A673 (cell line): Measurements from ENCODE around the gene CNOT8.

Experiments used
- EZH2 ChIP-seq: fragments of 200-600 bp; sonication (generic); IDR thresholded peaks from 2 replicates; pipeline ENCODE4 v1.6.1; 2017; ENCODE audit warnings: borderline replicate concordance, low read depth, mild to moderate bottlenecking, mixed read lengths, antibody characterized with exemption, low read length; ENCODE audit not compliant: poor library complexity, severe bottlenecking
- TF ChIP-seq, protein P1 (sequence below): fragments of 300-800, 200-600 bp; sonication (generic); conservative IDR thresholded peaks from 2 replicates; pipeline ENCODE4 v1.5.1; 2017; ENCODE audit warnings: low read depth, mild to moderate bottlenecking, antibody characterized with exemption, low read length, moderate library complexity, mixed read lengths

DNA sequence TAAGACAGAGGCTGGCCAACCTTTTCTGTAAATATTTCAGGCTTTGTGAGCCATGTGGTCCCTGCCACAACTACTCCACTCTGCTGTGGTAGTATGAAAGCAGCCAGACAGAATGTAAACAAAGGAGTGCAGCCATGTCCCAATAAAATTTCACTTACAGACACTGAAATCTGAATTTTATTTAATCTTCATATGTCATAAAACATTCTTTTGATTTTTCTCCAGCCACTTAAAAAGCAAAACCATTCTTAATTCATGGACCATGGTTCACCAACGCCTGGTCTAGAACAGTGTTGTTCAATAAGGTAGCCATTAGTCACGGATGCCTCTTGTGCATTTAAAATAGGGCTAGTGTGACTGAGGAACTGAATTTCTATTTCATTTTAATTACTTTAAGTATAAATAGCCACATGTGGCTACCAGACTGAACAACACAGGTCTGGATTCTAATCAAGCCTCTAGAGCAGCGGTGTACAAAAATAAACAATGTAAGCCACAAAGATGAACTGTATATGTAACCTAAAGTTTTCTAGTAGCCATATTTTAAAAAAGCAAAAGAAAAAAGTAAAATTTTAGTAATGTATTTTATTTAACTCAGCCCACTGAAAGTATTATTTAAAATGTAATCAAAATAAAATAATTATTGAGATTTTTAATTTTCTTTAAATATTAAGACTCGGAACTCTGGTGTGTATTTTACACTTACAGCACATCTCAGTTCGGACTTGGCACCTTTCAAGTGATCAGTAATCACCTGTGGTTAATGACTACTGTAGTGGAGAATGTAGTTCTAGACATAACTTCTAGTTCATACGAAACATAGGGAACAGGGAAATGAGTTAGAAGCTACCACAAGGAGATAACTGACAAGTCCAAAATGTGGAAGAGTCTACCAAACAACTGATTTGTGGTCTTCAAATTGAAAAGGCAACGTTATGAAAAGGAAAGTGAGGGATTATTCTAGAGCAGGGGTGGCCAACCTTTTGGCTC, 65.3 kb downstream of the CNOT8 start:
- TF ChIP-seq EZH2: no peak
- TF ChIP-seq, protein P1, sequence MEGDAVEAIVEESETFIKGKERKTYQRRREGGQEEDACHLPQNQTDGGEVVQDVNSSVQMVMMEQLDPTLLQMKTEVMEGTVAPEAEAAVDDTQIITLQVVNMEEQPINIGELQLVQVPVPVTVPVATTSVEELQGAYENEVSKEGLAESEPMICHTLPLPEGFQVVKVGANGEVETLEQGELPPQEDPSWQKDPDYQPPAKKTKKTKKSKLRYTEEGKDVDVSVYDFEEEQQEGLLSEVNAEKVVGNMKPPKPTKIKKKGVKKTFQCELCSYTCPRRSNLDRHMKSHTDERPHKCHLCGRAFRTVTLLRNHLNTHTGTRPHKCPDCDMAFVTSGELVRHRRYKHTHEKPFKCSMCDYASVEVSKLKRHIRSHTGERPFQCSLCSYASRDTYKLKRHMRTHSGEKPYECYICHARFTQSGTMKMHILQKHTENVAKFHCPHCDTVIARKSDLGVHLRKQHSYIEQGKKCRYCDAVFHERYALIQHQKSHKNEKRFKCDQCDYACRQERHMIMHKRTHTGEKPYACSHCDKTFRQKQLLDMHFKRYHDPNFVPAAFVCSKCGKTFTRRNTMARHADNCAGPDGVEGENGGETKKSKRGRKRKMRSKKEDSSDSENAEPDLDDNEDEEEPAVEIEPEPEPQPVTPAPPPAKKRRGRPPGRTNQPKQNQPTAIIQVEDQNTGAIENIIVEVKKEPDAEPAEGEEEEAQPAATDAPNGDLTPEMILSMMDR: no peak
